Astrocyte of the cerebellum (primary cell): ENCODE data around the gene ANGPT4.

ENCODE experiments used
- DNase-seq: peaks from one replicate; pipeline ENCODE4 v3.0.0-alpha.2; 2011; ENCODE audit warnings: low read depth
- H3K4me3 ChIP-seq: 2 replicates; pipeline ENCODE4 v1.5.1; 2011; ENCODE audit warnings: mild to moderate bottlenecking, low read depth, low read length, moderate library complexity
- in situ Hi-C: cut with HindIII; loops from 2 replicates; pipeline ENCODE4 v1.10.0; 2017; ENCODE audit warnings: low sequenced_read_pairs
- TF ChIP-seq, protein P1 (sequence below): IDR thresholded peaks from 2 replicates; pipeline ENCODE4 v1.5.1; 2012; ENCODE audit warnings: low read length, low read depth, moderate library complexity, mild to moderate bottlenecking; ENCODE audit errors: missing control alignments

The ANGPT4 gene

DNA sequence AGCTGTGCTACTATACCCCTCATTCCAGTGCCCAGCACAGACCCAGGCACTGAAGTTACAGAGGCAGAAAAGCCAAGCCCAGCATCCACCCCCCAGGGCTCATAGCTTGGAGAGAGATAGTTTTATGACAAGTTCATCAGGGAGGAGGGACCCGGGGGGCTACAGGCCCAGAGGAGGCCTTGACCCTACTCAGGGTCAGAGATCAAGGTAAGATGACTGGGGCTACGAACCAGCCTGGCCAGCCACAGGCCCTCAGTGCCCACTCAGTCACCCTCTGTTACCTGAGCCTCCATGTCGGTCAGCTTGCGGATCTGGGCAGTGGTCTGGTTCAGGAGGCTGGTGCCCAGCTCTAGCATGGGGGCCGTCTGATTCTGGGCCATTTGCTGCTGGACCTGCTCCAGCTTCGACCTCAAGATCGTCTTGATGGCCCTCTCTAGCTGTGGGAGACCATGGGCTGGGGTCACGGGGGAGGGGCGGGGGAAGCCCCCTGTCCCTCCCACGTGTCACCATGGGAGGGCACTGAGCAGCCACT lies 26.1 kb downstream of the ANGPT4 start:
- H3K4me3 ChIP-seq, result no peak overlapping the region
- TF ChIP-seq, protein P1, sequence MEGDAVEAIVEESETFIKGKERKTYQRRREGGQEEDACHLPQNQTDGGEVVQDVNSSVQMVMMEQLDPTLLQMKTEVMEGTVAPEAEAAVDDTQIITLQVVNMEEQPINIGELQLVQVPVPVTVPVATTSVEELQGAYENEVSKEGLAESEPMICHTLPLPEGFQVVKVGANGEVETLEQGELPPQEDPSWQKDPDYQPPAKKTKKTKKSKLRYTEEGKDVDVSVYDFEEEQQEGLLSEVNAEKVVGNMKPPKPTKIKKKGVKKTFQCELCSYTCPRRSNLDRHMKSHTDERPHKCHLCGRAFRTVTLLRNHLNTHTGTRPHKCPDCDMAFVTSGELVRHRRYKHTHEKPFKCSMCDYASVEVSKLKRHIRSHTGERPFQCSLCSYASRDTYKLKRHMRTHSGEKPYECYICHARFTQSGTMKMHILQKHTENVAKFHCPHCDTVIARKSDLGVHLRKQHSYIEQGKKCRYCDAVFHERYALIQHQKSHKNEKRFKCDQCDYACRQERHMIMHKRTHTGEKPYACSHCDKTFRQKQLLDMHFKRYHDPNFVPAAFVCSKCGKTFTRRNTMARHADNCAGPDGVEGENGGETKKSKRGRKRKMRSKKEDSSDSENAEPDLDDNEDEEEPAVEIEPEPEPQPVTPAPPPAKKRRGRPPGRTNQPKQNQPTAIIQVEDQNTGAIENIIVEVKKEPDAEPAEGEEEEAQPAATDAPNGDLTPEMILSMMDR, result no peak
- DNase-seq, result no peak
- in situ Hi-C loops, result loop anchor here (5.0 kb wide), 2 partner anchors 57 to 97 kb away; no protein-coding TSS in a partner anchor

DNA sequence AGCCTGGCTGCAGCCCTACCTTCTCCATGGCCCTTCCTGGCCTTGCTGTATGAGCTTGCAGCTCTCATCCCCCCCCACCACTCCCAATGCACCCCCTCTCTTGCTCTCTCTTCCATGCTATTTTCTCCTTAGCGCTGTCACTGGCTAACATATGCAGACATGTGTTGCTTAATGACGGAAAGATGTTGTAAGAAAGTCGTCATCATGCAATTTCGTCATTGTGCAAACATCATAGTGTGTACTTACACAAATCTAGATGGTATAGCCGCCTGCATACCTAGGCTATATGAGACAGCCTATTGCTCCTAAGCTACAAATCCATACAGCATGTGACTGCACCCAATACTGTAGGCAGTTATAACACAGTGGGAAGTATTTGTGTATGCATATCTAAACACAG lies 27.0 kb downstream of the ANGPT4 start:
- DNase-seq, result no peak
- in situ Hi-C loops, result loop anchor here (5.0 kb wide), 1 partner anchor 98 kb away; no protein-coding TSS in a partner anchor
- TF ChIP-seq, protein P1, result no peak
- H3K4me3 ChIP-seq, result no peak overlapping the region

DNA sequence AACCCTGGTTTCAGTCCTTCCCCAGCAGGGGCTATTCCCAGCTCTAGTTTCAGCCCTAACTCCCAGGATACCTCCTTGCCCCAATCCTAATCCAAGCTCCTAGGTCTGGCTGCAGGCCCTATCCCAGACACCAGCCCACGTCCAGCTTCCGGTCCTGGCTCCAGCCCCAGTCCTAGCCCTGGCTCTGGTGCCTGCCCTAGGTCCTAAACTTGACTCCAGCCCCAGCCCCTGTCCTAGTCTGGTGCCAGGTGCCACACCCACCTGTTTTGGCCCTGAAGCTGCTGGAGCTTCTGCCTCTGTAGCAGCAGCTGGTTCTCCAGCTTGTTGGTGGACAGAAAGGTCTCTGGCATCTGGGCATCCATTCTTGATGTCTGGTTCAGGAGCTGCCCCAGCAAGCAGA lies 28.1 kb downstream of the ANGPT4 start:
- TF ChIP-seq, protein P1, result no peak
- in situ Hi-C loops, result loop anchor here (5.0 kb wide), 1 partner anchor 99 kb away; no protein-coding TSS in a partner anchor

GRCh38 chr20:887137-887536 lies 29.0 kb downstream of the ANGPT4 start:
- in situ Hi-C loops, result loop anchor here (5.0 kb wide), 1 partner anchor 100 kb away; no protein-coding TSS in a partner anchor
- no peak for DNase-seq
- TF ChIP-seq, protein P1, result no peak
- no peak overlapping the region for H3K4me3 ChIP-seq

More for the DNA sequence above, 28.1 kb downstream of the ANGPT4 start:
- DNase-seq, result no peak
- H3K4me3 ChIP-seq, result no peak overlapping the region

DNA sequence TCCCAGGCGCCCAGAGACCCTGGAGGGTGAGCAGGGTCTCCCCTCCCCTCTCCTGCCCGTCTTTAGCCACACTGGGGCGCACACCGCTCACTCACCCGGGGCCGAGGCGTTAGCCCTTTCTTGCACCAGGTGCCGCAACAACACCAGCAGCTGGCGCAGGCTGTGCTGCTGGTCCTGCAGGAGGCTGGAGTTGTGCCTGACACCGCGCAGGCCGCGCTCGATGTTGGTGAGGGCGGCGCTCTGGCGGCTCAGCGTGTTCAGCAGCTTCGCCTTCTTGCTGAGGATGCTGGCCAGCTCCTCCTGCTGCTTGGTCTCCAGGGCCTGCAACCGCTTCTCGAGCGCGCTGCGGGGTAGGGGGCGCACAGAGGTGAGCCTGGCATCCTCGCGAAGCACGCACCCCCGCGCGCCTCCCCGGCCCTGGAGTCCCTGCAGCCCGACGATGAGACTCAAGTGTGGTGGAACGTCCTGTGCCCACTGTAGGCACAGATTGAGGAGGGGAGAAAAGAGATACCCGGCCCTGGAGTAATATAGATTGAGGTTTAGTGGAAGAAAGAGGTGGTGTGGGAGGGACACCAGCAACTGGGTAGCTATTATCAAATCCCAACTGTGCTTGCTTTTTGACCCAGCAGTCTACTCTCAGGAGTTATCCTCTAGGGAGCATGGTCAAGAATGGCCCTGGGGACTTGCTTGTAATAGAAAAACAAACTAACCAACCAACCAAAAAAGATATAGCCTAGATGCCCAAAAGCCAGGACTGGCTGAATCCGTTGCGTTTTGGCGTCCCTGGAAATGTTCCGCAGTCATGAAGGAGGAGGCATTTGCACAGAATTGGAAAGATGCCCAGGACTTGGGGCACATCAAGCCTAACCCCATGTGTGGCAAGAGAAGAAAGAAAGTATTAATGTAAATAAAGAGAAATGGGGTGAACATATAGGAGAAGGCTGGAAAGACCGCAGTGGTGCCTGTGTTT lies 30.9 kb downstream of the ANGPT4 start:
- TF ChIP-seq, protein P1, result no peak
- H3K4me3 ChIP-seq, result no peak overlapping the region
- in situ Hi-C loops, result loop anchor here (5.0 kb wide), 1 partner anchor 102 kb away; no protein-coding TSS in a partner anchor
- DNase-seq, result no peak

- in situ Hi-C loops, result no loop called here
- TF ChIP-seq, protein P1, result no peak
- no peak overlapping the region for H3K4me3 ChIP-seq
- no peak for DNase-seq
These were observed 34.4 kb downstream of the ANGPT4 start for GRCh38 chr20:881783-882144.
